HEK293T (cell line): ENCODE data around the gene SSTR1.

Experiments used
- CTCF ChIA-PET: fragments of 350-600 bp; formaldehyde crosslinking; extraction: SDS; loops from one replicate; lab custom pipeline; 2021; ENCODE audit warnings: antibody characterized with exemption, inconsistent platforms; lab: Yijun Ruan, JAX
- POLR2A ChIA-PET: fragments of 350-600 bp; formaldehyde crosslinking; extraction: SDS; loops from one replicate; lab custom pipeline; 2020; ENCODE audit warnings: antibody characterized with exemption, inconsistent platforms; lab: Yijun Ruan, JAX
- DNase-seq: peaks from one replicate; pipeline ENCODE4 v3.0.0; 2012; ENCODE audit warnings: mixed read lengths; ENCODE audit errors: extremely low spot score
- ARNT ChIP-seq: fragments of 450-650 bp; IDR thresholded peaks from 2 replicates; pipeline ENCODE4 v1.6.1; 2017; ENCODE audit warnings: mild to moderate bottlenecking
- BHLHE40 ChIP-seq: fragments of 450-650 bp; IDR thresholded peaks from 2 replicates; pipeline ENCODE4 v1.6.1; 2016; ENCODE audit warnings: mild to moderate bottlenecking, moderate library complexity, borderline replicate concordance
- CTBP1 ChIP-seq: fragments of 450-650 bp; IDR thresholded peaks from 2 replicates; pipeline ENCODE4 v1.6.1; 2016; ENCODE audit warnings: borderline replicate concordance
- ELF4 ChIP-seq: fragments of 450-650 bp; IDR thresholded peaks from 2 replicates; pipeline ENCODE4 v1.6.1; 2017; ENCODE audit warnings: antibody characterized with exemption
- FOXA1 ChIP-seq: fragments of 450-650 bp; IDR thresholded peaks from 2 replicates; pipeline ENCODE4 v1.6.1; 2016; ENCODE audit warnings: mild to moderate bottlenecking
- FOXK2 ChIP-seq: fragments of 450-650 bp; IDR thresholded peaks from 2 replicates; pipeline ENCODE4 v1.6.1; 2016; ENCODE audit warnings: mild to moderate bottlenecking
- FOXM1 ChIP-seq: fragments of 450-650 bp; IDR thresholded peaks from 2 replicates; pipeline ENCODE4 v1.6.1; 2017; ENCODE audit warnings: mild to moderate bottlenecking, borderline replicate concordance
- HDGF ChIP-seq: fragments of 450-650 bp; IDR thresholded peaks from 2 replicates; pipeline ENCODE4 v1.6.1; 2017; ENCODE audit warnings: antibody characterized with exemption, borderline replicate concordance
- L3MBTL2 ChIP-seq: fragments of 450-650 bp; conservative IDR thresholded peaks from 2 replicates; pipeline ENCODE4 v1.6.1; 2016; ENCODE audit warnings: mild to moderate bottlenecking
- LEF1 ChIP-seq: fragments of 450-650 bp; IDR thresholded peaks from 2 replicates; pipeline ENCODE4 v1.6.1; 2017; ENCODE audit warnings: mild to moderate bottlenecking, borderline replicate concordance
- NFRKB ChIP-seq: fragments of 450-650 bp; IDR thresholded peaks from 2 replicates; pipeline ENCODE4 v1.6.1; 2016; ENCODE audit warnings: mild to moderate bottlenecking, moderate library complexity
- SP1 ChIP-seq: fragments of 450-650 bp; IDR thresholded peaks from 2 replicates; pipeline ENCODE4 v1.6.1; 2017
- SUZ12 ChIP-seq: fragments of 450-650 bp; IDR thresholded peaks from 2 replicates; pipeline ENCODE4 v1.6.1; 2016; ENCODE audit warnings: mild to moderate bottlenecking
- TARDBP ChIP-seq: fragments of 450-650 bp; IDR thresholded peaks from 2 replicates; pipeline ENCODE4 v1.6.1; 2016
- ZNF384 ChIP-seq: fragments of 450-650 bp; IDR thresholded peaks from 2 replicates; pipeline ENCODE4 v1.6.1; 2016
- TF ChIP-seq, protein P1 (sequence below): fragments of 450-650 bp; IDR thresholded peaks from 2 replicates; pipeline ENCODE4 v1.6.1; 2016

SSTR1 gene

DNA sequence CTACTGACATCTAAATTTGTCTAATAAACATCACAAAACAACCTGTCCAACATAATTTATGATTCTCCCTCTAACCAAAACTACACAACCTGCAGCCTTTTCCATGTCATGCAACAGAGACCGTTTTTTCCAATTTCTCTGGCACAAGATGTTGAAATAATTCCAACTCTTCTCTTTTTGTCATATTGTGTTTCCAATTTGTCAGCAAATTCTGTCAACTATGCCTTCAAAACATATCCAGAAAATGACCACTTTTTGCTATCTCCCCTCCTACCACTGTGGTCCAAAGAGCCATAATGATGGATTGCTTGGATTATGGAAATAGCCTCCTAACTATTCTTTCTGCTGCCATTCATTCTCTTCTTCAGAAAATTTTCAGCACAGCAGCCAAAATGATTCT is 31.3 kb upstream of the SSTR1 start:
- POLR2A ChIA-PET, result no interaction called here
- TF ChIP-seq ARNT, result no peak
- no peak for TF ChIP-seq NFRKB
- no peak for TF ChIP-seq L3MBTL2
- TF ChIP-seq FOXK2, result no peak
- TF ChIP-seq TARDBP, result no peak
- TF ChIP-seq BHLHE40, result no peak
- no peak for TF ChIP-seq FOXA1
- TF ChIP-seq LEF1, result no peak
- no peak for TF ChIP-seq SUZ12
- TF ChIP-seq, protein P1, sequence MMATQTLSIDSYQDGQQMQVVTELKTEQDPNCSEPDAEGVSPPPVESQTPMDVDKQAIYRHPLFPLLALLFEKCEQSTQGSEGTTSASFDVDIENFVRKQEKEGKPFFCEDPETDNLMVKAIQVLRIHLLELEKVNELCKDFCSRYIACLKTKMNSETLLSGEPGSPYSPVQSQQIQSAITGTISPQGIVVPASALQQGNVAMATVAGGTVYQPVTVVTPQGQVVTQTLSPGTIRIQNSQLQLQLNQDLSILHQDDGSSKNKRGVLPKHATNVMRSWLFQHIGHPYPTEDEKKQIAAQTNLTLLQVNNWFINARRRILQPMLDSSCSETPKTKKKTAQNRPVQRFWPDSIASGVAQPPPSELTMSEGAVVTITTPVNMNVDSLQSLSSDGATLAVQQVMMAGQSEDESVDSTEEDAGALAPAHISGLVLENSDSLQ, result no peak
- no peak for TF ChIP-seq ELF4
- no peak for TF ChIP-seq FOXM1
- no peak for TF ChIP-seq ZNF384
- DNase-seq, result no peak
- CTCF ChIA-PET, result interaction anchor here (0.5 to 0.7 kb wide), 2 partner anchors 21 to 467 kb away, joined by 3 to 4 read pairs; no protein-coding TSS in a partner anchor

DNA sequence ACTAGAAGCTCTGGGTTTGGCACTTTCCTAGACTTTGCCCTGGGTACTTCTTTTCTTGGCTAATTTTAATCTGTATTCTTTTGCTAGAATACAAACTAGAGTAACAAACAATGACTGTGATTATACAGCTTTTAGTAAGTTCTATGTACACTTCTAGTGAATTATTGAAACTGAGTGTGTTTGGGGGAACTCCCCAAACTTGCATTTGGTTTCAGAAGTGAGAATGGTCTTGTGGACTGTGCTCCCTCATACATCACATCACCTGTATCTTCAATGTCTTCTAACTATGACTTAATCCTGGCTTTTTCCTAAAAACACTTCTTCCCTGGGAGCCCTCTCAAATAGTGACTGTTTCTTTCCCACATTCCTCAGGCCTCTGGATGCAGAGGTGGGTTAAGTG is 23.6 kb upstream of the SSTR1 start:
- ChIA-PET POLR2A (no interaction called here), CTCF (no interaction called here)
- DNase-seq, result no peak
- TF ChIP-seq CTBP1 (no peak), L3MBTL2 (no peak), SP1 (no peak), FOXK2 (no peak), FOXM1 (no peak), LEF1 (no peak), SUZ12 (no peak), HDGF (no peak), NFRKB (no peak), ARNT (no peak), BHLHE40 (no peak), ZNF384 (no peak), TARDBP (no peak), ELF4 (no peak)
- TF ChIP-seq, protein P1, result no peak

DNA sequence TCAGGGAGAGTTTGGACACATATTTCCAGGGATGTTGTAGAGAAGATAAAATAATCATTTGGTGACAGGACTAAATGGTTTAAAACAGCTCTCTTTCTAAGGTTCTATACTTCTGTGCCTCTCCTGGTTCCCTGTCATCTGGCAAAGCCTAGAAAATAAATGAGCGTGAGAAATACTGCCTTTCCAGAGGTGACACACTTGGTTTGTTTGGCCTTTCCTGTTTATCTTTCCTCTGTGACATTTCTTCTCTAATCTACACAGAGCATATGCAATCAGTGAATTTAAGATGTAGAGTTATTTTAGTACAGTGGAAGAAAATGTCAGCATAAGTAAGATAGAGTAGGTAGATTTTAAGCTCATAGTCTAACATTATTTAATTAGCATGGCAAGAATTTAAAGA is 22.0 kb upstream of the SSTR1 start:
- no peak for DNase-seq
- ChIA-PET CTCF (interaction anchor here (0.6 kb wide), 1 partner anchor 252 kb away, joined by 4 read pairs; no protein-coding TSS in a partner anchor), POLR2A (no interaction called here)
- TF ChIP-seq FOXK2 (no peak), FOXM1 (no peak), CTBP1 (no peak), LEF1 (no peak), SP1 (no peak), L3MBTL2 (no peak), HDGF (no peak), ARNT (no peak), SUZ12 (no peak), ZNF384 (no peak)
- TF ChIP-seq, protein P1, result no peak

DNA sequence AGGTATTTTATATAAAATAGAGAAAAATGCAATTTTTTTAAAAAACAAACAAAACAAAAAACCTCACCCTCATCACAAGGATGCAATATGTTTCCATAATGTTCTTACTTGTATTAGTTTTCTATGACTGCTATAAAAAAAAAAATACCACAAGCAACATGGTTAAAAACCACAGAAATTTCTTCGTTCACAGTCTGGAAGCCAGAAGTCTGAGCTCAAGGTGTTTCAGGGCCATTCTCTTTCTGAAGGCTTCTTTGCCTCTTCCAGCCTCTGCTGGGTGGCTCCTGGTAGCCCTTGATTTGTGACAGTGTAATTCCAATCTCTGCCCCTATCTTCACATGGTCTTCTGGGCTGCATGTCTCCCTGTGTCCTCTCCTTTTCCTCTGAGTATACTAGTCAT is 21.5 kb upstream of the SSTR1 start:
- TF ChIP-seq TARDBP, result no peak
- no peak for TF ChIP-seq LEF1
- no peak for TF ChIP-seq ARNT
- no peak for TF ChIP-seq CTBP1
- no peak for TF ChIP-seq ELF4
- no peak for TF ChIP-seq BHLHE40
- TF ChIP-seq SUZ12, result no peak
- no peak for TF ChIP-seq FOXK2
- no peak for TF ChIP-seq NFRKB
- TF ChIP-seq FOXM1, result no peak
- no peak for TF ChIP-seq HDGF
- no peak for TF ChIP-seq SP1
- no peak for TF ChIP-seq L3MBTL2
- TF ChIP-seq, protein P1, result no peak
- POLR2A ChIA-PET, result no interaction called here
- CTCF ChIA-PET, result interaction anchor here (0.6 kb wide), 1 partner anchor 253 kb away, joined by 4 read pairs; no protein-coding TSS in a partner anchor
- DNase-seq, result no peak

DNA sequence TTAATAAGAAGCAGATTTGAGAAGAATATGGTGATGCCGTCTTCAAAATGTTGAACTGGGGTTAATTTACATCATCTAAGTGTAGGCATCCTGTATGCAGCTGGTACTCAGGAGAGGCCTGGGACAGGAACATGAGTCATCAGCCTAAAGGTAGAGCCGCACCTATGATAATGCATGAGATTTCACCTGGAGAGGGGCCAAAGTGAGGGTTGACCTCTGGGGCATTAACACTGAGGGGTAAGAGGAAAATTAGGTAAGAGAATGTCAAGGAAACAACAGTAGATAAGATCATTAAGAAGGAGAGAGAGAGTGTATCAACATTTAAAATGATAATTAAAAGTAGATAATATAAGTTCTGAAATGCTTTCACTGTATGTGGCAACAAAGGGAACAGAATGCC is 20.2 kb upstream of the SSTR1 start:
- ChIA-PET CTCF (no interaction called here), POLR2A (no interaction called here)
- TF ChIP-seq NFRKB, result no peak
- TF ChIP-seq ELF4, result no peak
- no peak for TF ChIP-seq SUZ12
- no peak for TF ChIP-seq ZNF384
- no peak for TF ChIP-seq L3MBTL2
- TF ChIP-seq LEF1, result no peak
- TF ChIP-seq FOXK2, result no peak
- DNase-seq, result no peak
